NCI-H2029 (cell line): ENCODE measurements around the gene TCEAL1.
"Not testable (repeated sequence)": the region's sequence is repeated elsewhere in the genome, so short reads cannot be mapped to it uniquely, and the experiment has no call there.

ENCODE experiments used
- DNase-seq: peaks from one replicate; lab custom pipeline; 2025; lab: John Stamatoyannopoulos, UW

TCEAL1 gene, protein sequence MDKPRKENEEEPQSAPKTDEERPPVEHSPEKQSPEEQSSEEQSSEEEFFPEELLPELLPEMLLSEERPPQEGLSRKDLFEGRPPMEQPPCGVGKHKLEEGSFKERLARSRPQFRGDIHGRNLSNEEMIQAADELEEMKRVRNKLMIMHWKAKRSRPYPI

DNA sequence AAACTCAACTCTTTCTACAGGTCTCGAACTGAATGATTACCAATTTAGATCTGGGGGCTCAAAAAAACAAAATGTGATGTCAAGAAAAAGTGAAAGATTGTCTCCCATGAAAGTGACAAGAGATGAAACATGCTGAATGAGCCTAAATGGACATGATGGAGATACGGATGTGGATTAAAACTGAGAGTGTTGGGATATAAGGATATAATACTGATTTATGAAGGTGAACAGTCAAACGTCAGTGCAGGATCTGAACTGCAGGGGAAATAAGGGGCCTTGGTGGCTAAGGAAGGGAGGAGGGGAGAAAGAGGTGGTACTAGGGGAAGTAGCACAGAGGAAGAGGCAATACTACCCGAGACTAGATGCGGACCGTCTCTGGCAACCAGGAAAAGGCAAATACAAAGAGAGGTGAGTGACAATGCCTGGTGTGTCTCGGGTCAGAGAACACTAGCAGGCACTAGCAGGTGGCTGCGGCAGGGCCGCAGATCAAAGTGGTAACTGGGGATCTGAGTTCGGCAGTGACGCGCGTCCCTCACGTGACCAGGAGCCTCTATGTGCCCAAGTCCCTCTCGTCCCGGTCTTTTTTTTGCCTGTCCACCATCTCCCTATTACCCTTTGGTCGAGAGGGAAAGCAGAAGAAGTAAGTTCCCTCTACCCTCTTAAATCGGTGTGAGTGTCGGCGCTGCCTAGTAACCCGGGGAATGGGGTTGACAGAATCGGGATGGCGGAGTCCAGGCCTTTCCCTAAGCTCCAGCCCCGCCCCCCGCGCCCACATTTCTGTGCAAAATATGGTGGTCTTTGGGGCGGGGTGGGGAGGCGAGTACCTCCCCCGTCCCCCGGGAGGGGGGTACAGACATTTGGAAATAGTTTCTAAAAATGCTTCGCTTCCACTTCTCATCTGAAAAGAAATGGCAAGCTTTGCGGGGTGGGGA lies at the start of gene TCEAL1:
Gene TCEAL1, plus strand, starts transcription at position 590 of the 932 bp plus-strand sequence. CDS start 942 bp downstream, outside the sequence.
- peak; percentile 61 for DNase-seq

- DNase-seq, result no peak
These were observed 44.2 kb upstream of the TCEAL1 start for GRCh38 chrX:103584596-103584995.

GRCh38 chrX:103585411-103586313 lies 43.1 kb upstream of the TCEAL1 start, which contains the start of gene TCEAL4:
Gene TCEAL4, plus strand, starts transcription at chrX:103585515. Its CDS starts 1,161 bp downstream, at chrX:103586676.
- DNase-seq, result peak; percentile 9

DNA sequence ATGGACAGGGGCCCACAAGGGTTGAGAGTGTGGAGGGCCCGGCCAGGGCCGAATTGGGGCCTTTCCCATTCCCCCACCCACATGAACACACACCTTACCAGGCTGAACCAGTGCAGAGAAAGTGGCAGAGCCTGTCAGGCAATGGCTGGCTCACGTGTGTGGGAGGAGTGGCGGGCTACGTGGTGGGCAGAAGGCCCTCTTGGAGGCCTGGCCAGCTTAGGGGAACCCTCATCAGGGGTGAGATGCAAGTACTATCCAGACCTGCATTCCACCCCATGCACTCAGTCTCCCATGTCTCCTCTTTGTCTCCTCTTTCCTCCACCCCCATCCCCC lies 42.5 kb upstream of the TCEAL1 start:
- DNase-seq, result no peak

DNA sequence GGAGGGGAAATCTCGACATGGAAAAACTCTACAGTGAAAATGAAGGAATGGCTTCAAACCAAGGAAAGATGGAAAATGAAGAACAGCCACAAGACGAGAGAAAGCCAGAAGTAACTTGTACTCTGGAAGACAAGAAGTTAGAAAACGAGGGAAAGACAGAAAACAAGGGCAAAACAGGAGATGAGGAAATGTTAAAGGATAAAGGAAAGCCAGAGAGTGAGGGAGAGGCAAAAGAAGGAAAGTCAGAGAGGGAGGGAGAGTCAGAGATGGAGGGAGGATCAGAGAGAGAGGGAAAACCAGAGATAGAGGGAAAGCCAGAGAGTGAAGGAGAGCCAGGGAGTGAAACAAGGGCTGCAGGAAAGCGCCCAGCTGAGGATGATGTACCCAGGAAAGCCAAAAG lies 42.1 kb upstream of the TCEAL1 start:
- DNase-seq, result no peak

DNA sequence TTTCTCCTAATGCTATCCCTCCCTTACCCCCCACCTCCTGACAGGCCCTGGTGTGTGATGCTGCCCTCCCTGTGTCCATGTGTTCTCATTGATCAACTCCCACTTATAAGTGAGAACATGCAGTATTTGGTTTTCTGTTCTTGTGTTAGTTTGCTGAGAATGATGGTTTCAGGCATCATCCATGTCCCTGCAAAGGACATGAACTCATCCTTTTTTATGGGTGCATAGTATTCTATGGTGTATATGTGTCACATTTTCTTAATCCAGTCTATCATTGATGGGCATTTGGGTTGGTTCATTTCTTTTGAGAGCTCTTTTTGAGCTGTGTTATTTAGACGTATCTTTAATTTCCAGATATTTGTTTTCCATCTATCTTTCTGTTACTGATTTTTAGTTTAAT lies 36.5 kb upstream of the TCEAL1 start:
- not testable (repeated sequence) for DNase-seq

- not testable (repeated sequence) for DNase-seq
These were observed 33.6 kb upstream of the TCEAL1 start for GRCh38 chrX:103595202-103595601.

DNA sequence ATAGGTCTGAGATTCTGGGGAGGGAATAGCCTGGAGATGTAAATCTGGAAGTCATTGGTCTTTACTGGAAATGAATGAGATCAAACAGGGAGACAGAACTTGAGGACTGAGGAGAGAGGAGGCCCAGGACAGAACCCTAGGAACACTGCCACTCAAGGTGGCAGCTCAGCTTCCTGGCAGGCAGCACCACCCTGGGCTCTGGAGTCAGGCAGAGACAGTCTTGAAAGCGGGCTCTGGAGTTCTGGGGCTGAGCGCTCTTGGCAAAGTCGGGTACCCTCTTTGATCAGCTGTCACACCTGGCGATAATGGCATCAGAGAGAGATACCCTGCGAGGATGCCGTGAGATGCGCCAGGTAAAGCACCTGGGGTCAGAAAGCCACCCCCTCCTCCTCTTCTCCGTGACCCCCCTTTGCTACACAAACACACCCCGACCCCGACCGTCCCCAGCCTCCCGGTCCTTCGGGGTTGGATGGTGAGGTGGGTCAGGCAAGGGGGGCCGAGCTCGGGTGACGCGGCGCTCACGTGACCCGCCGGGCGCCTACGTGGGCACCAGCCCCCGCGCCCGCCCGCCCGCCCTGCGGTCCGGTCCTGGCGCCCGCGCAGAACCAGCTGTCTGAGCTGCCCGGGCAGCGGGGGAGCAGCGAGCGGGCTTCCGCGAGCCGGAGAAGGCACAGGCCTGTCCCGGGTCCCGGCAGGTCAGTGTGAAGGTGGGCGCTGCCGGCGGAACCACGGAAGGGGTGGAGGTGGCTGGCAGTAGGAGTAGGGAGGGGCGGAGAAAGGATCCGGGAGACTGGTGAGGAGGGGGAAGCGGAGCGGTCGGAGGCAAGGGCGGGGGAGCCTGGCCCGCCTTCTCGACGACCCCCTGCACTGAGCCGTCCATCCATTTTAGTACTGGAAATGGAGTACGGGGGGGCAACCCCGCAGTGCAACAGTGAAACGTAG lies 21.1 kb upstream of the TCEAL1 start, which contains the start of gene TCEAL3:
Gene TCEAL3, plus strand, starts transcription at position 600 of the 942 bp plus-strand sequence. CDS start 1,102 bp downstream, outside the sequence.
- no peak for DNase-seq

GRCh38 chrX:103608306-103608963 lies 20.3 kb upstream of the TCEAL1 start:
- DNase-seq, result no peak

GRCh38 chrX:103610282-103610681 lies 18.5 kb upstream of the TCEAL1 start:
- no peak for DNase-seq

DNA sequence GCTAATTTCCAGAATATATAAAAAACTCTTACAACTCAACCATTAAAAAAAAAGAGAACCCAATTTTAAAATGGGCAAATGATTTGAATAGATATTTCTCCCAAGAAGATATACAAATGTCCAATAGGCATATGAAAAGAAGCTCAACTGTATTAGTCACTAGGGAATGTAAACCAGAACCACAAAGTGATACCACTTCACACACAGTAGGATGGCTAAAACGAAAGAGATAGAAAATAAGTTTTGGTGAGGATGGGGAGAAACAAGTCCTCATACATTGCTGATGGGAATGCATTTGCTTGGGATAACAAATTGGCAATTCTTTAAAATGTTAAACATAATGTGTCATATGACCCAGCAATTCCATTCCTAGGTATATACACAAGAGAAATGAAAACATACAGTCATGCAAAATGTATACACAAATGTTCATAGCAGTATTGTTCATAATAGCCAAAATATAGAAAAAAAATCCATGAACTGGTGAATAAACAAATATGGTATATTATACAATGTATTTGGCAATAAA lies 15.3 kb upstream of the TCEAL1 start:
- no peak for DNase-seq

DNA sequence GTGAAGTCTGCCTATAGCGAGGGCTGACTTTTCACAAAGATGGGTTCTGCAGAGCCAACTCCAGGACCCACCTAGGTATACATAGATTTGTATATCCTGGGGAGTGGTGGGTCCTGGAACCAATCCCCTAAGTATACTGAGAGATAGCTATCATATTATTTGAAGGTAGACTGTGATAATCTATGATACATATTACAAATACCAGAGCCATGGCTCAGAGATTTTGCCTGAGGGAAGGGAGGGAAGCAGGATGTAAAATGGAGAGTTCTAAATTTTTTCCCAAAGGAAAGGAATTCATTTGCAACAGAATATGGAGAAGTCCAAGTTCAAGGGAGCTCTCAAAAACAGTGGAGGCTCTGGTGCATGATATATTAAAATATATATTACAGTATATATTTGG lies 13.8 kb upstream of the TCEAL1 start:
- DNase-seq, result no peak

- no peak for DNase-seq
These were observed 12.9 kb upstream of the TCEAL1 start for GRCh38 chrX:103615781-103616371.

- no peak for DNase-seq
These were observed 12.0 kb upstream of the TCEAL1 start for GRCh38 chrX:103616676-103617186.

GRCh38 chrX:103624111-103624510 lies 4.7 kb upstream of the TCEAL1 start:
- DNase-seq, result no peak

DNA sequence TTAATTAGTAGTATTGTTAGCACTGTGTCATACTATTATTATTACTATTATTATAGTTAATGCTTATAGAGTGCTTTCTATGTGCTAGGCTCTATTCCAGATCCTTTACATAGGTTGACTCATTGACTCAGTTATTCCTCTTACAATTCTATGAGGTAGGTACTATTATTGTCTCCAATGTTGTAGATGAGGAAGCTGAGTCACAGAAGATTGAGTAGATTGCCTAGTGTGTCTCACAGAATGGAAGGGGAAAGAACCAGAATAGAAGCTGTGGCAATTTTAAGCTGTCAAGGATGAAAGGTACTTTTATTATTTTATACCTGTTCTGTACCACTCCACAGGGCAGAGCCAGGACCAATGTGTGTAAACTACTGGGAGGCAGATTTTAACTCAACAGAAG lies 1.9 kb upstream of the TCEAL1 start:
- DNase-seq, result no peak

- peak; percentile 21 for DNase-seq
These were observed 769 bp downstream of the TCEAL1 start for GRCh38 chrX:103629318-103630170.

GRCh38 chrX:103630171-103630511 lies 1.4 kb downstream of the TCEAL1 start:
- no peak for DNase-seq

- no peak for DNase-seq
These were observed 2.4 kb downstream of the TCEAL1 start for GRCh38 chrX:103631145-103631544.
